Ascending aorta (tissue), 2 donors: ENCODE results near the gene GABARAPL2. TPM values are rescaled to one million over a fixed set of nuclear protein-coding genes. Genes with fewer than 3 reads are reported as not detected.
"Not testable (repeated sequence)": the region's sequence is repeated elsewhere in the genome, so short reads cannot be mapped to it uniquely, and the experiment has no call there.

Source experiments
- DNase-seq, 2 donors: peaks; one replicate each; pipeline ENCODE4 v3.0.0-alpha.2; 2019; ENCODE audit warnings: low spot score in 2 of 2
- H3K27ac ChIP-seq, 2 donors: fragments of 200-600 bp; sonication (generic); one replicate each; pipeline ENCODE4 v1.5.1; 2016 to 2017; ENCODE audit warnings: mild to moderate bottlenecking in 1 of 2
- H3K27me3 ChIP-seq: fragments of 200-600 bp; sonication (generic); one replicate; pipeline ENCODE4 v1.5.1; 2017
- H3K36me3 ChIP-seq, 2 donors: fragments of 200-600 bp; sonication (generic); one replicate each; pipeline ENCODE4 v1.5.1; 2016
- H3K4me1 ChIP-seq, 2 donors: fragments of 200-600 bp; sonication (generic); one replicate each; pipeline ENCODE4 v1.5.1; 2016 to 2017; ENCODE audit warnings: mild to moderate bottlenecking in 1 of 2
- H3K4me3 ChIP-seq, 2 donors: fragments of 200-600 bp; sonication (generic); one replicate each; pipeline ENCODE4 v1.5.1; 2016 to 2017; ENCODE audit warnings: mild to moderate bottlenecking in 1 of 2
- H3K9me3 ChIP-seq, 2 donors: fragments of 200-600 bp; sonication (generic); one replicate each; pipeline ENCODE4 v1.5.1; 2016
- CTCF ChIP-seq, 3 experiments: fragments of 200-600 bp in 2 of 3; fragments of 450-650 bp in 1 of 3; sonication (generic) in 2 of 3; IDR thresholded peaks; one replicate each; pipeline ENCODE4 v1.5.1; 2016 to 2019; ENCODE audit warnings: antibody characterized with exemption in 3 of 3, mild to moderate bottlenecking in 1 of 3, moderate library complexity in 1 of 3
- intact Hi-C: fragments of 100-400 bp; cut with DNase I; formaldehyde crosslinking; loops from one replicate; pipeline ENCODE4 v1.15.1; 2023
- total RNA-seq: library from RNA; depleted of rRNA; stranded (reverse); fragments of >200 nt; gene quantifications from one replicate; pipeline ENCODE4 v1.1.0, GENCODE V29; 2016

The GABARAPL2 gene
- total RNA-seq, 1 donor from 2014 or later, result 56.1 TPM

DNA sequence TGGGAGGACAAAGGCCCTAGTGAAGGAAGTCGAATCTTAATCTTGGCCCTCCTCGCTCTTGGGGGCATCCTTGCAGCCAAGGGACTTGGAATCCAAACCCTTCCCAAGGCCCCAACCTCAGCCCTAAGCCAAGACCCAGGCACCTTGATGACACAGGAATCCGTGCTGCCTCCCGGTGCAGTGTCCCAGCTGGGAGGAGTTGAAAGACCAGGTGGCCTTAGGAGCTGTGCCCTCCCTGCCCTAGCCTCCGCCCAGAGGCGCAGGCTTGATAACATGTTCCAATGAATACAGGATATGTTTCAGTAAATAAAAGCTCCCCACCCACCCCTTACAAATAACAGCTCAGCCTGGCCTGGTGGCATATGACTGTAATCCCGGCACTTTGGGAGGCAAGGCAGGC lies 30.3 kb upstream of the GABARAPL2 start, which contains the start of gene CHST5:
CHST5 (minus strand) TSS at position 208 of the 400 bp plus-strand sequence. CDS start 5,724 bp downstream, outside the sequence.
- Histone ChIP-seq H3K36me3 (no peaks in the 10 kb centered on the region), H3K9me3 (no peaks in the 10 kb centered on the region), H3K27ac (no peak within 1 kb of the TSS), H3K4me1 (peaks cover 0 to 3% of the 10 kb centered on the region in 2 donors), H3K27me3 (no peaks in the 10 kb centered on the region), H3K4me3 (peak within 1 kb of the TSS in 1 of 2 donors; percentile 33)
- no peak for TF ChIP-seq CTCF (IDR thresholded peaks at IDR 0.05)
- intact Hi-C loops, result no loop called here
- no peak for DNase-seq

DNA sequence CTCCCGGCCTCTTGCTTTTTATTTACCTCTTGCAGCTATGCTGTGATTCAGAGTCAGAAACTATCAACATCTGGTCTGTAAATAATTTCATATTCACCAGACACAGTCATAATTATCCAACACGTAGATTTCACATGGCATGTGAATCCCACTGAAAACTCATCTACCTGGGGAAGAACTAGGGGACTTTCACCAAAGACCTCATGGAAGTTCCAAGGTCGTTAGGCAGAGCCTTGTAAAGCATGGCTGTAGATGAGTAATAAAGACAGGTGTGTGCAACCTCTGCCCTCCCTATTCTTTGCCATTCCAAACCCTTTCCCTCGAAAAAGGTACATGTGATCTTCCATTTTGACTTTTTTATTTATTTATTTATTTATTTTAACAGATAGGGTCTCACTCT lies 28.4 kb upstream of the GABARAPL2 start:
- intact Hi-C loops, result no loop called here
- H3K27me3 ChIP-seq, result no peaks in the 10 kb centered on the region
- no peaks in the 10 kb centered on the region for H3K9me3 ChIP-seq
- no peak overlapping the region for H3K4me3 ChIP-seq
- no peaks in the 10 kb centered on the region for H3K36me3 ChIP-seq
- H3K27ac ChIP-seq, result no peak overlapping the region
- TF ChIP-seq CTCF (IDR thresholded peaks at IDR 0.05), result no peak
- H3K4me1 ChIP-seq, result peaks cover 0 to 3% of the 10 kb centered on the region in 2 donors
- DNase-seq, result no peak

- H3K4me3 ChIP-seq, H3K27me3 ChIP-seq, H3K4me1 ChIP-seq, DNase-seq, H3K9me3 ChIP-seq, H3K36me3 ChIP-seq, intact Hi-C loops: not testable (repeated sequence)
- peak overlapping the region; percentile 17 to 61 for H3K27ac ChIP-seq
Measured at GRCh38 chr16:75538882-75539565, 27.2 kb upstream of the GABARAPL2 start.

- Histone ChIP-seq H3K4me3 (no peak overlapping the region), H3K9me3 (no peaks in the 10 kb centered on the region), H3K4me1 (peaks cover 0 to 3% of the 10 kb centered on the region in 2 donors), H3K27ac (no peak overlapping the region), H3K36me3 (no peaks in the 10 kb centered on the region), H3K27me3 (no peaks in the 10 kb centered on the region)
- DNase-seq, result no peak
- intact Hi-C loops, result no loop called here
- TF ChIP-seq CTCF (IDR thresholded peaks at IDR 0.05), result no peak
Measured at GRCh38 chr16:75541236-75541635, 24.9 kb upstream of the GABARAPL2 start.

DNA sequence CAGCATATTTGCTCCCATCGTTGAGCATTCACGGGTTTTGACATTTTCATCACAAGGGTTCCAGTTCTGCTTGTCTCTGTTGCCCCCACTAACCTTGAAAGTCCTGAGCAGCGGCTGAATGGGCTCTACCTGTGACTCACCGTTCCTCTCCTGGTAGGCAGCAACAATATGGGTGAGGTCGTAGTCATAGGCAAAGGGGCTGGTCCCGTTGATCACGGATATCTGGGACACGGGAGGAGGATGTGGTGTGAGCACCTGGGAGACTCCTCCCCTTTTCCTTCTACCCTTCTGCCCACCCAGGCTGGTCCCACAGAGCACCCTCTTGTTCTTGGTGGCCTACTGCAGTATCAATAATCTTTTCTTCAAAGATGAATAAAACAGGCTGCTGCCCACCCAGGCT lies 23.7 kb upstream of the GABARAPL2 start:
- H3K4me1 ChIP-seq, intact Hi-C loops, DNase-seq, H3K27me3 ChIP-seq, H3K27ac ChIP-seq, H3K9me3 ChIP-seq, H3K4me3 ChIP-seq, H3K36me3 ChIP-seq: not testable (repeated sequence)

GRCh38 chr16:75545879-75546278 lies 20.3 kb upstream of the GABARAPL2 start:
- DNase-seq, H3K36me3 ChIP-seq, H3K4me1 ChIP-seq, H3K9me3 ChIP-seq, H3K27me3 ChIP-seq, H3K4me3 ChIP-seq, H3K27ac ChIP-seq, intact Hi-C loops: not testable (repeated sequence)

DNA sequence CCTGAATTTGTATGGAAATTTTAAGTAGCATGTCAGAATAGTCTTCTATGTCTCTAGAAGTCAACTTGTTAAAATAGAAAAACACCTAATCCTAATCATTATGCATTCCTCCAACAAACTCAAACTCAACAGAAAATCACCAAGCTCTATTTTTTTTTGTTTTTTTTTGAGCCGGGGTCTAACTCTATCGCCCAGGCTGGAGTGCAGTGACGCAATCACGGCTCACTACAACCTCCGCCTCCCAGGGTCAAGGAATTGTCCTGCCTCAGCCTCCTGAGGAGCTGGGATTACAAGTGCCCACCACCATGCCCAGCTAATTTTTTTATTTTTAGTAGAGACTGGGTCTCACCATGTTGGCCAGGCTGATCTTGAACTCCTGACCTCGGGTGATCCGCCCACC lies 19.9 kb upstream of the GABARAPL2 start:
- no peak overlapping the region for H3K4me3 ChIP-seq
- H3K4me1 ChIP-seq, result no peaks in the 10 kb centered on the region
- H3K27ac ChIP-seq, result no peak overlapping the region
- TF ChIP-seq CTCF (IDR thresholded peaks at IDR 0.05), result no peak
- H3K36me3 ChIP-seq, result no peaks in the 10 kb centered on the region
- intact Hi-C loops, result no loop called here
- no peaks in the 10 kb centered on the region for H3K9me3 ChIP-seq
- DNase-seq, result no peak
- H3K27me3 ChIP-seq, result no peaks in the 10 kb centered on the region

DNA sequence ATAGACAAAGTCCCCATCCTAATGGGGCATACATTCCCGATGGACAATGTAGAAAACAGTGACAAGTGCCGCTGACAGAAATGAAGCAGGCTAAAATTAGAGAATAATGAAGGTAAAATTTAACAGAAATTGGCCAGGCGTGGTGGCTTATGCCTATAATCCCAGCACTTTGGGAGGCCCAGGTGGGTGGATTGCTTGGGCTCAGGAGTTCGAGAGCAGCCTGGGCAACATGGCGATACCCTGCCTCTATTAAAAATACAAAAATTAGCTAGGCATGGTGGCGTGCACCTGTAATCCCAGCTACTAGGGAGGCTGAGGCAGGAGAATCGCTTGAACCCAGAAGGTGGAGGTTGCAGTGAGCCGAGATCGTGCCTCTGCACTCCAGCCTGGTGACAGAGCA lies 17.7 kb upstream of the GABARAPL2 start:
- H3K27me3 ChIP-seq, H3K27ac ChIP-seq, DNase-seq, intact Hi-C loops, H3K9me3 ChIP-seq, H3K36me3 ChIP-seq, H3K4me3 ChIP-seq, H3K4me1 ChIP-seq: not testable (repeated sequence)
